NOMO-1 treated with dmso at 0.1 percent for 144 hours (cell line): ENCODE results near the gene MCU.
"Not testable (repeated sequence)": the region's sequence is repeated elsewhere in the genome, so short reads cannot be mapped to it uniquely, and the experiment has no call there.

Source experiments
- DNase-seq: peaks from one replicate; lab custom pipeline; 2025; ENCODE audit not compliant: unreplicated experiment; lab: John Stamatoyannopoulos, UW

The MCU gene

GRCh38 chr10:72758930-72759329 is 67.0 kb downstream of the MCU start:
- DNase-seq: not testable (repeated sequence)

- no peak for DNase-seq
Measured at GRCh38 chr10:72759584-72759983, 67.6 kb downstream of the MCU start.

GRCh38 chr10:72761498-72761897 is 69.6 kb downstream of the MCU start:
- DNase-seq: no peak

- no peak for DNase-seq
Measured at GRCh38 chr10:72762042-72762441, 70.1 kb downstream of the MCU start.

DNA sequence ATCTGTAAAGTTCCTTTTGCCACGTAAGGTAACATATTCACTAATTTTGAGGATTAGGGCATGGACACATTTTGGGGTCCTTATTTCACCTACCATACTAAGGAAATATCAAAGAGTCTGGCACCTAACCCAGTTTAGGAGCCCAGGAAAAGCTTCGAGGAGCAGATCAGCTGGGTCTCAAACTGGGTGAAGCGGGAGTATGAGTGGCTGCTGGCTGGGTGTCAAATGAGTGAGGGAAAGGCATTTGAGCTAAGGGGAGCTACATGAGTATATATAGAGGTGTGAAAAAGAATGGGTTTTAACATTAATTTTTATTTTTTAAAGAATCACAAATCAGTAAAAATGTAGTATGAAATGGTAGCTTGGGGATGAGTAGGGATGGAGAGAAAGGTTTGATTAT is 71.3 kb downstream of the MCU start:
- no peak for DNase-seq

DNA sequence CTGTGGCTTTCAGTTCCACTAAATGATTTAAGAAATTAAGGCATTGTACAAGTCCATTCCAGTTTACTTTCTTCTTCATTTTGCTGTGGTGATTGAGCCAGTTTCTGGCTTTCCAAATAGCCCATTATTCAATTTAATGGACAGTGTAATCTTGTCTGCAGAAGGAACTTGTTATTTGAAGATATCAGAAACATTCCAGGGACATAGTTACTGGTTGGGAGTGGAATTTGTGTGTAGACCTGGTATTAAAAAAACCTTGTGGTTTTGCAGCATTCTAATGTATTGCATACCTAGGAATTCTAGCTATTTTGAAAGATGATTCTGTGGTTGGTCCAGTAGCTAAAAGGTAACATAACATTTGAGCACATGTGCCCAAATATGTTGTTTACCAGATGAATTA is 72.2 kb downstream of the MCU start:
- DNase-seq: no peak

DNA sequence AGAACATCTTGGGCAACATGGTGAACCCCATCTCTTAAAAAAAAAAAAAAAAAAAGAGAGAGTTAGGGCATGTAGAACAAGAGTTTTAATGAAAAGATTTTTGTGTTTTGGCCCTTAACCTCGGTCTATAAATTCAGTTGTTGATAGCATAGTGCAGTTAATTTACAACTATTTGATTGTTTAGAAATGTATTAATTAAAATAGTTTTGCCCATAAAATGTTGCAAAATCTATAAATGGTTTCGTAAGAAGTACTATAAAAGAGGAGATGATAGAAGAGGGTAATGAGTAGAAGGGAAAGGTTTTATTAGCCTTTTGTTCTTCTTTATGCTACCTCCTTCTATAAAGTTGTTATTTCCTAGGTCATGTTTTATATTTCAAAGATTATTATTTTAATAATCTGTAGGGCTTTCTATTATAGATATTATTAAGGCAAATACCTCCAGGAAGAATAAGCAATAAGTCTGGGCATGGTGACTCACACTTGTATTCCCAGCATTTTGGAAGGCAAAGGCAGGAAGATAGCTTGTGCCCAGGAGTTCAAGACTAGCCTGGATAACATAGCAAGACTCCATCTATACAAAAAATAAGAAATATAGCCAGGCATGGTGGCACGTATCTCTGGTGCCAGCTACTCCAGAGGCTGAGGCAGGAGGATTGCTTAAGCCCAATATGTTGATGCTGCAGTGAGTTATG is 73.3 kb downstream of the MCU start:
- no peak for DNase-seq

- not testable (repeated sequence) for DNase-seq
Measured at GRCh38 chr10:72771195-72771594, 79.3 kb downstream of the MCU start.

GRCh38 chr10:72772031-72772430 is 80.1 kb downstream of the MCU start:
- DNase-seq: no peak

- no peak for DNase-seq
Measured at GRCh38 chr10:72779874-72780273, 87.9 kb downstream of the MCU start.

DNA sequence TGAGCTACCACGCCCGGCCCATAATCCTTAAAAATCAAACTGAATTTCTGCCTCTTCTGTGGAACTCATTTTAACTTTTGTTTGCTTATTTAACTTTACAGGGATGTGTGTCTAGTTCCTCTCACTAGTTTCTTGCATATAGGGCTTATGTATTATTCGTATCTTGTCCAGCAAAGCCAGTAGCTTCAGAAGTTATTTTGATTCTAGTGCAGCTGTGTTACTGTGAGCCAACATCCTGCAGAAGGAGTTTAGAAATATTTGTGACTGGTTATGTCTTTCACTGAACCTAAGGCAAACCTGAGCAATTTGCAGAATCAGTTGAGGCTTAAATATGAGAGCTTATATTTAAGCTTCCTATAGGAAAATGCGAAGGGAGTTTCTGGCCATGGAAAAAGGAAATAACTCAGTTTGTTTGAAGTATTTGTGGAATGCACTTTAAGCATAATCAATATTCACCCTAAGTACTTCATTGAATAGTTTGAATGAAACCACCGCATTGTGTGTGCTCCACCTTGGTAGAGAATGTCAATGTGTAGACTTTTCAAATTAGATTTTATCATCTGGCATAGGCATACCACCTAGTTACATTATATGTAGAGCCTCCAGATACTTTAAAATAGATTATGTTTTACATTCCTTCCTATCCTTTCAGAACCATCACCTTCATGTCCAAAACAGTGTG is 90.8 kb downstream of the MCU start:
- no peak for DNase-seq

- DNase-seq: no peak
Measured at GRCh38 chr10:72783410-72783833, 91.5 kb downstream of the MCU start.

- no peak for DNase-seq
Measured at GRCh38 chr10:72784551-72785351, 92.8 kb downstream of the MCU start.

GRCh38 chr10:72785409-72785808 is 93.5 kb downstream of the MCU start:
- no peak for DNase-seq

DNA sequence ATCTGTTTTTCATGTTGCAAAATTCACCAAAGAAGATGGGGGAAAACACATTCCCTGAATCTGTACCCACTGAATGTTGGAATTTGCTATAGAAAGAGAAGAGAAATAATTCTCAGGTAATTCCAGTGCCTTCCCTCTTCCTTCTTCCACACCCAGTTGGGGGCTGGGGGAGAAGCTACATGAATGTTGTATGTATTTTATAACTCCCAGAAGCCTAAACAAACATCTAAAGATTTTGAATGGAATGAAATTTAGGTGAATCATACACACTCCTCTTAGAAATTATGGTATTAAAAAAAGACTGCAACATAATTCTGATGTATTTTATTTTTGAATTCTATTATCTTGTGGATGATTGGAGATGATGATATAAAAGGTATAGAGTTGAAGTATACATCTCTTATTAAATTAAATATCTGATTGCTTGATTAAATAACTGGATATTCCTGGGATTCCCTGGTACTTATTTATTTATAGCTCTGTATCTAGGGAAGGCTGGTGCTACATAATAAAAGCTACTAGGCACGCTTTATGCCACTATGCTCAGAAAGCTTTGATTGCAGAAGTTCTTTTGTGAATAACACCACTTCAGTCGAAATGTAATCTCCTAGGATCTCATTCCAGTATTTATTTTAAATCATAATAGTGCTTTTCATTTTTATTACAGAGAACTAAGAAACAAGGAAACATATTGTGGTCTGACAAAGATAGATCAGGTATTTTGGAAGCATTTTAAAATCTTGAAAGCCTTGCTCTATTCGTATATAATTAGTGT is 98.5 kb downstream of the MCU start:
- DNase-seq: no peak

GRCh38 chr10:72792288-72792687 is 100.3 kb downstream of the MCU start:
- no peak for DNase-seq

- no peak for DNase-seq
Measured at GRCh38 chr10:72793752-72794151, 101.8 kb downstream of the MCU start.

- DNase-seq: no peak
Measured at GRCh38 chr10:72794260-72794659, 102.3 kb downstream of the MCU start.

GRCh38 chr10:72796042-72796441 is 104.1 kb downstream of the MCU start:
- DNase-seq: no peak

GRCh38 chr10:72796538-72796937 is 104.6 kb downstream of the MCU start:
- DNase-seq: no peak
